ENCODE measurements around the gene KRTAP12-4. TPM values are rescaled to one million over a fixed set of nuclear protein-coding genes. Genes with fewer than 3 reads are reported as not detected.
A peak's percentile ranks its signal among the peaks of the same experiment; 100 is the strongest.
"Not testable (repeated sequence)": the region's sequence is repeated elsewhere in the genome, so short reads cannot be mapped to it uniquely, and the experiment has no call there.

The KRTAP12-4 gene
- total RNA-seq, 1 donor from 2014 or later = not detected

- Mint-ChIP-seq H3K27ac (ENCODE audit: unreplicated experiment) (no peak overlapping the region), H3K4me1 (ENCODE audit: low read depth) (no peaks in the 10 kb centered on the region), H3K9me3 (ENCODE audit: low read depth) (peaks cover 31% of the 10 kb centered on the region), H3K4me3 (ENCODE audit: unreplicated experiment) (no peak overlapping the region), H3K36me3 (ENCODE audit: low read depth) (peaks cover 5% of the 10 kb centered on the region), H3K27me3 (ENCODE audit: low read depth) (peaks cover 48% of the 10 kb centered on the region)
- DNase-seq (ENCODE audit: low spot score) = no peak
- no peak for TF ChIP-seq CTCF (IDR thresholded peaks at IDR 0.05)
These were observed 18.0 kb downstream of the KRTAP12-4 start for GRCh38 chr21:44636209-44637017.

- Mint-ChIP-seq H3K36me3 (ENCODE audit: low read depth) (peaks cover 13% of the 10 kb centered on the region), H3K4me1 (ENCODE audit: low read depth) (no peaks in the 10 kb centered on the region), H3K4me3 (ENCODE audit: unreplicated experiment) (no peak overlapping the region)
These were observed 22.4 kb downstream of the KRTAP12-4 start for GRCh38 chr21:44632067-44632466.

GRCh38 chr21:44630440-44630839 lies 24.0 kb downstream of the KRTAP12-4 start:
- DNase-seq (ENCODE audit: low spot score) = no peak

More at GRCh38 chr21:44632067-44632466, 22.4 kb downstream of the KRTAP12-4 start:
- TF ChIP-seq CTCF (IDR thresholded peaks at IDR 0.05) = no peak
- DNase-seq (ENCODE audit: low spot score) = no peak
- Mint-ChIP-seq H3K9me3 (ENCODE audit: low read depth) (peaks cover 37% of the 10 kb centered on the region), H3K27ac (ENCODE audit: unreplicated experiment) (peak overlapping the region; percentile 36), H3K27me3 (ENCODE audit: low read depth) (peaks cover 32% of the 10 kb centered on the region)

DNA sequence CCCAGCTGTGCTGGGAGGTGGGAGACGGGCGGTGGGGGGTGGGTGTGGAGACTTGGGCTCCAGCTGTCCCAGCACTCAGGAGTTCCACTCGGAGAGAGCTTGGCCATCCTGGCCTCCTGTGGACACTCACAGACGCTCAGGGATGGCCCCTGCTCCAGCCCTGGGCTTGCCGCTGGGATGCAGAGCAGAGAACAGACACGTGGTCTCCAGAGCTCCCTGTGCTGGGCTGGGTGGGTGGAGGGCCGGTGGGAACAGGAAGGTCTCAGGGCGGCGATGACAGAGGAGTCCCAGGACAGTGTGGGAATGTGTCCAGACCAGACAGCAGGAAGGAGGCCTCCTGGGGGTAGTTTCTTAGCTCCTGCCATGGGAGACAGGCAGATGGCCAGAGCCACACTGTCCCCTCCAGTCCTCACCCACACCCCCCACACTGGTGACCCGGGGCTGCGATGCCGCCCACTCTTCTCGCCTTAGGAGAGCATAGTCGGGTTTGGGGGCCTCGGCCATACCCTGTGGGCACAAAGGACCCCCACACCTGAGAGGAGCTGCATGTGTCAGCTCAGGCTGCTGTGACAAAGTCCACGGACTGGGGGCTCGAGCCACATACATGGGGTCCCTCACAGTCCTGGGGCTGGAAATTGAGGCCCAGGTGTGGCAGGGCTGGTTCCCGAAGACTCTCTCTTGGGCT lies 25.6 kb downstream of the KRTAP12-4 start:
- Mint-ChIP-seq H3K4me1 (ENCODE audit: low read depth) (no peaks in the 10 kb centered on the region), H3K36me3 (ENCODE audit: low read depth) (peaks cover 15% of the 10 kb centered on the region), H3K27ac (ENCODE audit: unreplicated experiment) (no peak overlapping the region), H3K27me3 (ENCODE audit: low read depth) (peaks cover 8% of the 10 kb centered on the region), H3K4me3 (ENCODE audit: unreplicated experiment) (no peak overlapping the region), H3K9me3 (ENCODE audit: low read depth) (peaks cover 45% of the 10 kb centered on the region)
- peak; percentile 73 for DNase-seq (ENCODE audit: low spot score)
- TF ChIP-seq CTCF (IDR thresholded peaks at IDR 0.05) = no peak

More at GRCh38 chr21:44630440-44630839, 24.0 kb downstream of the KRTAP12-4 start:
- Mint-ChIP-seq H3K27me3 (ENCODE audit: low read depth) (peaks cover 18% of the 10 kb centered on the region), H3K4me3 (ENCODE audit: unreplicated experiment) (no peak overlapping the region), H3K4me1 (ENCODE audit: low read depth) (no peaks in the 10 kb centered on the region), H3K27ac (ENCODE audit: unreplicated experiment) (no peak overlapping the region), H3K9me3 (ENCODE audit: low read depth) (peaks cover 37% of the 10 kb centered on the region), H3K36me3 (ENCODE audit: low read depth) (peaks cover 13% of the 10 kb centered on the region)
- no peak for TF ChIP-seq CTCF (IDR thresholded peaks at IDR 0.05)

DNA sequence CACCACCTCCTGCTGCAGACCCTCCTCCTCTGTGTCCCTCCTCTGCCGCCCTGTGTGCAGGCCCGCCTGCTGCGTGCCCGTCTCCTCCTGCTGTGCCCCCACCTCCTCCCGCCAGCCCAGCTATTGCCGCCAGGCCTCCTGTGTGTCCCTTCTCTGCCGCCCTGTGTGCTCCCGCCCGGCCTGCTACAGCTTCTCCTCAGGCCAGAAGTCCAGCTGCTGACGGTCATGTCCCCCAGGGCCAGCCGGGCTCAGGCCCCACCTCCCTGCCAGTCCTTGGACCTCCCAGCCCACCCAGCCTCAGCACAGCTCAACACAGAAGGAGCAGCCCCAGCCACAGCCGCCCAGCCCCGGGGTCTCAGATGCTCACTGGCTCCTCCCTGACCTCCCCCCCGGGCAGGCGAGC lies 26.6 kb downstream of the KRTAP12-4 start:
- peaks cover 47% of the 10 kb centered on the region for H3K9me3 Mint-ChIP-seq (ENCODE audit: low read depth)
- not testable (repeated sequence) for H3K27me3 Mint-ChIP-seq (ENCODE audit: low read depth); H3K4me3 Mint-ChIP-seq (ENCODE audit: unreplicated experiment); H3K4me1 Mint-ChIP-seq (ENCODE audit: low read depth); H3K27ac Mint-ChIP-seq (ENCODE audit: unreplicated experiment)
- peaks cover 18% of the 10 kb centered on the region for H3K36me3 Mint-ChIP-seq (ENCODE audit: low read depth)
- peak; percentile 85 for DNase-seq (ENCODE audit: low spot score)

GRCh38 chr21:44627181-44627822 lies 27.2 kb downstream of the KRTAP12-4 start:
- H3K27me3 Mint-ChIP-seq (ENCODE audit: low read depth); H3K27ac Mint-ChIP-seq (ENCODE audit: unreplicated experiment); H3K4me3 Mint-ChIP-seq (ENCODE audit: unreplicated experiment); H3K4me1 Mint-ChIP-seq (ENCODE audit: low read depth): not testable (repeated sequence)
- H3K36me3 Mint-ChIP-seq (ENCODE audit: low read depth) = peaks cover 18% of the 10 kb centered on the region
- peak; percentile 59 for DNase-seq (ENCODE audit: low spot score)
- H3K9me3 Mint-ChIP-seq (ENCODE audit: low read depth) = peaks cover 48% of the 10 kb centered on the region
